H4 (cell line): ENCODE results near the gene INTS12. TPM values are rescaled to one million over a fixed set of nuclear protein-coding genes. Genes with fewer than 3 reads are reported as not detected.
"Not testable (repeated sequence)": the region's sequence is repeated elsewhere in the genome, so short reads cannot be mapped to it uniquely, and the experiment has no call there.

Experiments
- DNase-seq: peaks from one replicate; pipeline ENCODE4 v3.0.0-alpha.2; 2015; ENCODE audit warnings: low spot score
- total RNA-seq: library from RNA; depleted of rRNA; stranded (reverse); fragments of >200 nt; shearing (Covaris generic); gene quantifications from 2 replicates; pipeline ENCODE4 v1.2.3, GENCODE V29; 2014; rRNA removed

INTS12 gene, protein sequence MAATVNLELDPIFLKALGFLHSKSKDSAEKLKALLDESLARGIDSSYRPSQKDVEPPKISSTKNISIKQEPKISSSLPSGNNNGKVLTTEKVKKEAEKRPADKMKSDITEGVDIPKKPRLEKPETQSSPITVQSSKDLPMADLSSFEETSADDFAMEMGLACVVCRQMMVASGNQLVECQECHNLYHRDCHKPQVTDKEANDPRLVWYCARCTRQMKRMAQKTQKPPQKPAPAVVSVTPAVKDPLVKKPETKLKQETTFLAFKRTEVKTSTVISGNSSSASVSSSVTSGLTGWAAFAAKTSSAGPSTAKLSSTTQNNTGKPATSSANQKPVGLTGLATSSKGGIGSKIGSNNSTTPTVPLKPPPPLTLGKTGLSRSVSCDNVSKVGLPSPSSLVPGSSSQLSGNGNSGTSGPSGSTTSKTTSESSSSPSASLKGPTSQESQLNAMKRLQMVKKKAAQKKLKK
- total RNA-seq, result 18.1 and 26.5 TPM in 2 replicates

DNA sequence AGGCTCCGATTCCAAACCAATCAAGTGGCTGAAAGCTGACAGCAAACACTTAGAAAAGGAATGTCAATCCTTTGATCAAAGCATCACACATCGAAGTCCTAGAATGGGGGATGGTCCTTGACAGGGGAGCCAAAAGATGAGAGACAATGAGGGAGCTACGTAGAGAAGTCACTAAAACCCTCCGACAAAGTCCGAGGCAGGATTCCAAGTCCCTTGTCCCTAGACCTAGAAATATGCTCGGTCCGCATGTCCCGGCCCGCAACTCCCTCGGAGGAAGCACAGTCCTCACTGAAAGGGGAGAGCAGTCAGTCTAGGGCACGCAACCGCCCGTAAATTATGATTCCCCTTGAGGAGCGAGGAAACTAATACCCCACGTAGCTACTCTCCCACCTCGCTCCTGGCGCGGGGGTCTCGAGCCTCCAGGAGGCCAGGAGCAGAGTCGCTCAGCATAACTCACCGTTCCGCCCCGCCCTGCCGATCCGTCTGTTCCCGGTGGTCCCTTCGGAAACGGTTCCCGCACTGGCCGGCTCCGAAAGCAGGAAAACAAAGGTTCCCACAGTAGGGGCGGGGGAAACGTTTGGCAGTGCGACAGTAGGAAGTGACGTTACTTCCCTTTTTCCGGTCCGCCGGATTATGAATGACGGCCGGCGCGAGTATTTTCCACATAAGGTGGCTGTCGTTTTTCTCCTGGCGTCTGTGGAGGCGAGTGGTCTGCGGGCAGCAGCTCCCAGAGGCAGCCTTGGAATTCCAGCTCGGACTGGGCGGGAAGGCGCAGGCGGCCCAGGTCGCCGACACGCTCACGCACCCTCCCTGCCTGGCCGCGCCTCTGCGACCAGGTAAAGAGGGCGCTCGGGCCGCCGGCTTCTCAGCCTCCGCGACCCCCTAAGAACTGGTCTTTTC, at the start of gene INTS12, which contains the start of gene GSTCD:
TSS of gene INTS12 (minus strand) at position 509 of the 900 bp plus-strand sequence. CDS start 8,684 bp downstream, outside the sequence.
TSS of gene GSTCD (plus strand) at position 604 of the 900 bp plus-strand sequence. CDS start 8,830 bp downstream, outside the sequence.
- DNase-seq, result peak; percentile 86

- DNase-seq, result no peak
These were observed 46.9 kb upstream of the INTS12 start for GRCh38 chr4:105755375-105755774.

DNA sequence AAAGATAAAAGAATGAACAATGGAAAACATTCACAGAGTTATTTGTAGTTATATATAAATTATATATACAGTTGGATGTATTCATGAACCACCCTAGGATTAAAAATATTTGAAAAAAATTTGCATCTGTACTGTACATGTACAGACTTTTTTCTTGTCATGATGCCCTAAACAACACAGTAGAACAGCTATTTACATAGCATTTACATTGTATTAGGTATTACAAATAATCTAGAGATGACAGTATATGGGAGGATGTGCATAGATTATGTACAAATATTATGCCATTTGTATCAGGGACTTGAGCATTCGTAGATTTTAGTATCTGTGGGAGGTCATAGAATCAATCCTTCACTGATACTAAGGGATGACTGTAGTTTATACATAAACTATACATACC, 44.9 kb upstream of the INTS12 start:
- DNase-seq, result no peak

DNA sequence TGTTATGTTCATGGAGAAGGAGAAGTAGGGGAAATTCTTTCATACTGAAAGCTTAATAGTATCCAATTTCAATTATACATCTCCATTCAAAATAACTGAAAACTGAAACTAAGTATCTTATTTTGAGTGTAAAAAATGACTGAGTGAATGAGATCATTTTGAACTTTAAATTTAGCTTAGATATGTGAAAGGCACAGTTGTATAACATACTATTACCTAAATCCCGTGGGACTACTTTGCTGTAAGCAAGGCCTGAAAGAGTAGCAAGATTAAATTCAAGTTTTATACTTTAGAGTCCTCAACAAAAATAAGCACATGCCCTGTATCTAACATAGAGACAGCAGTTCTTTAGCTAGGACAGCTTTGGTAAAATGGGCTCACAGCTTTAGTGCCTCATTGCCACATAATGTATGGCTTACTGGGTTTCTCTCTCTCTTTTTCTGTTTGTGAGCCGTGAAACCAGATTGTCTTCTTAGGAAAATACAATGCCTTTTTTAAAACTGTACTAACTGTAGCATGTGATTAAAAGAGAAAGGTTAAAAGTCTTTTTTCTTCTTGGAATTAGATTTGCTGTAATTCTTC, 43.3 kb upstream of the INTS12 start:
- no peak for DNase-seq

DNA sequence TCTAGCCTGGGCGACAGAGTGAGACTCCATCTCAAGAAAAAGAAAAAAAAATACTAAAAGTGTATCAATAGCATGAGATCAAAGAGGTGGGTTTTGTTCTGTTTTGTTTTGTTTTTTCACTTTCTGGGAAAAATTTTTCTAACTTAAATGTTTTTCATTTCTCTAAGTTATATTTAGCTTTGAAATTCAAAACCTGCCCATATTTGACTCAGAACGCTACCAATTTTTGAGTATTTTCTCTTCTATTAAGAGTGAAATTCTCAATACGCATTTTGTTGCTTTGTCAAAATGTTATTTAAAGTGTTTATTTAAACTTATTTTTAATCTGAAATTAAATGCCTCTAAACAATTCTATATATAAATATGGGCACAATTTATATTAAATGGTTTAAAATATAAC, 39.7 kb upstream of the INTS12 start:
- no peak for DNase-seq

DNA sequence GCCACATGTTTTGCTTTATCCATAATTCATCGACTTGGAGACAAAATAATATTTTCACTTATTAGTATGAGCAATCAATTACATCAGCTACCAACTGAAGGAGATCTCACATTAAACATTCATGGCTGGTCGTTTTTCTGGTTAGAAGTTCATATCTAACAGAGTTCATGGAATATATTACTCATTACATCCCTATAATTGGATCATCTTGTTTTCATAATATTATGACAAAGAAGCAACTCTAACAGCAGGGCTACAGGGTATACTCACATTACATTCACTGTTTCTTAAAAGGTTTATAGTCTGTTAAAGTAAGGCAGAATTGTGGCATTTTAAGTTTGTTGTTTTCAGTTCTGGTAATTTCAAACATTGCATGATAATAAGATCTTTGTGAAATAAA, 33.1 kb upstream of the INTS12 start:
- DNase-seq, result no peak

DNA sequence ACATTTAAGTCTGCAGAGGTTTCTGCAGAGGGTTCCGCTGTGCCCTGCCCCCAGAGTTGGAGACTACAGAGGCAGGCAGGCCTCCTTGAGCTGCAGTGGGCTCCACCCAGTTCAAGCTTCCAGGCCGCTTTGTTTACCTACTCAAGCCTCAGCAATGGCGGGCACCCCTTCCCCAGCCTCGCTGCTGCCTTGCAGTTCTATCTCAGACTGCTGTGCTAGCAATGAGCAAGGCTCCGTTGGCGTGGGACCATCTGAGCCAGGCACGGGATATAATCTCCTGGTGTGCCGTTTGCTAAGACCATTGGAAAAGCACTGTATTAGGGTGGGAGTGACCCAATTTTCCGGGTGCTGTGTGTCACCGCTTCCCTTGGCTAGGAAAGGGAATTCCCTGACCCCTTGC, 26.7 kb upstream of the INTS12 start:
- DNase-seq, result not testable (repeated sequence)

- not testable (repeated sequence) for DNase-seq
These were observed 21.4 kb upstream of the INTS12 start for GRCh38 chr4:105729895-105730294.

- DNase-seq, result no peak
These were observed 17.1 kb upstream of the INTS12 start for GRCh38 chr4:105725623-105726022.

DNA sequence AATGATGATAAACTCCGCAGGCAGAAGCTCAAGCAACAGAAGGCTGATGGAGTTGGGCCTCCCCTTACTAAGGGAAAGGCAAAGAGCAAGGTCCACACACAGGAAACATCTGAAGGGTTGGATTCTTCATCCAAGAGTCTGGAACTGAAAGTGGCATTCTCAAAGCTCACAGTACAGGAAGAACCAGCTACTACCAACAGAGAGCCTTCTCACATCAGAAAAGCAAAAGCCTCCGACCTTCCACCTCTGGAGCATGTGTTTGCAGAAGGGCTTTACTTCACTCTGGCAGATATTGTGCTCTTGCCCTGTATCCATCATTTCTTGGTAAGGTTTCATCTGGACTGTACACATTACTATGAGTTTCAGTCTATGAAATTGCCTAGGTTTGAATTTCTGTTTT, 10.7 kb upstream of the INTS12 start:
- no peak for DNase-seq

DNA sequence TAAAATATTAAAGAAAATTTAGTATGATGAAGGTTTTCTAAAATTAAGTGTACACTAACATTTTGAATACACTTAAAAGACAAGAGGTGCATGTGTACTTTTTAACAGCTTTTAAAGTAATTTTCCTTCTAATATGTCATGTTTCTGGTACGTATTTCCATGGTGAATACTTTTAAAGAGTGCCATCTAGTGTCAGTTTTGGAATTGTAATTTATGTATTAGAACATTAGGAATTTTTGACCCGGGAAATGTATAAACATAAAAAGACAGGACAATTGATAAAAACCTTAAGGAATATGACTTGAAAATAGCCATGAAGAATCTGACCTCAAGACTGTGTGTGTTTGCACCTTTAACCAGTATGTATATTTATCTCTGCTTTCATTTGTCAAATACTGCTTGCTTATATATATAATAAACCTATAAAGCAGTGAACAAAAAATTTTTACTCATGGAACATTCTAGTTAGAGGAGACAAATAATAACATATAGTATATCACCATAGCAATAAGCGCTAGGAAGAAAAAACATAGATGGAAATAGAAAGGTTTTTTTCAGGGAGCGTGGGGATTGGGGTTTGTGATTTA, 7.3 kb upstream of the INTS12 start:
- DNase-seq, result peak; percentile 32

GRCh38 chr4:105714932-105715331, 6.4 kb upstream of the INTS12 start:
- DNase-seq, result no peak

DNA sequence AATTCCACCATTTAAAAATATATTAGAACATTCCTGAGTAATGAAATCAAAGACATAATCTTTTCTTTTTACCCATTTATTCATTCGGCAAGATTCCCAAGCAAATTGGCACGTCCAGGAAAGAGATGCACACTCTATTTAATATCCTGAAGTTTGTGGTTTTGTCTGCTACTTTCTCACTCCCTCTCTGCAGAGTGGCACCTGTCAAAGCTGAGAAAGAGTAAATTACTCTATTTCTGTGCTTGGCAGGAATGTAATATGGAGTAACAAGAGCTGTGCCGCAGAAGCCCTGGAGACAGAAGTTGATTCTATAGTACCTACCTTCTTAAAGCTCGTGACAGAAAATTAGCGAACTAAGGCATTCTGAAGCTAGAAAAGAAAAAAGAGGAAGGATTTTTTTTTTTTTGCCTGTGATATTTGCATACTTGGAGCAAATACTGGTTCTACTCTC, 5.6 kb upstream of the INTS12 start:
- DNase-seq, result no peak

- no peak for DNase-seq
These were observed 4.3 kb upstream of the INTS12 start for GRCh38 chr4:105712766-105713165.

DNA sequence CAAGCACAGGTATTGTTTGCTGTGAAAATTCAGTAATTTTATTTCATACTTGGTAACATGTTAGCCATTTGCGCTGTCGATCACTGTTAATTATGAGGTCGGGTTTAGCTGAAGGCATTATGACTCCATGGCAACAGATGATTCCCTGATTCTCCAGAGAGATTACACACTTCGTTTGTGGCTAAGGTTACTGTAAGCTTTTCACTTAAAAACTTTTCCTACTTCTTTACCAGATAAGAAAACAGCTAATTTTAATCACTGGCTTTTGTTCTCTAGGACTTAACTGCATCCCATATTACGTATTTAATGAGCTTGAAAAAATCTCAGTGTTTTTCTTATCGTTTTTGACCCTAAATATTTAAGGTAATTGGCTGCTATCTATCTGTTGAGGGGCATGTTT, 2.2 kb upstream of the INTS12 start:
- no peak for DNase-seq

- DNase-seq, result no peak
These were observed 1.6 kb upstream of the INTS12 start for GRCh38 chr4:105710012-105710600.

GRCh38 chr4:105709081-105709450, 577 bp upstream of the INTS12 start:
- peak; percentile 5 for DNase-seq

GRCh38 chr4:105707782-105708180, 708 bp downstream of the INTS12 start:
- no peak for DNase-seq

DNA sequence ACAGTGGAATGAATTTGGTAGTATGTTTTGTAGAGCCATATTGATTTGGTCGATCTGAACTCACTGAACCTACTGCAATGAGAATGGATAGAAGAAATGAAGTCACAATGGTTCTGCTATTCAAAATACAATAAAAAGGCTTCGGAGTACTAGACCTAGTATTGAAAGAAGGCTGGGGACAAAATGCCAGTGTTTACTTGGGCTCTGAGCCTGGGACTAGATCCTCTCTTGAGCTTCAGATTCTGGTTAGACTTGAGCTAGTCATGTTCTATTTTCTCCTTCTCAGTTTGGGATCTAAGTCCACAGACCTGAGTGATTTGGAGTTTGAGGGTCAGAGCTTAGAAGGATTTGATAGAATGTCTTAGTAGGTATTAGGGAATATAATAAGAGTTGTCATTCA, 9.9 kb downstream of the INTS12 start:
- DNase-seq, result no peak

DNA sequence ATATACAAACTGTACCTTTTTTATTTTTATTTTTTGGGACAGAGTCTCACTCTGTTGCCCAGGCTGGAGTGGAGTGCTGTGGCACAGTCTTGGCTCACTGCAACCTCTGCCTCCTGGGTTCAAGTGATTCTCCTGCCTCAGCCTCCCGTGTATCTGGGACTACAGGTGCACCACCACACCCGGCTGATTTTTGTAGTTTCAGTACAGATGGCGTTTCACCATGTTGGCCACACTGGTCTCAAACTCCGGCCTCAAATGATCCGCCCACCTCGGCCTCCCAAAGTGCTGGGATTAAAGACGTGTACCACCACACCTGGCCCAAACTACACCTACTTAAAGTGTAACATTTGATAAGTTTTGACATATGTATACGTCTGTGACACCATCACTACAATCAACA, 12.7 kb downstream of the INTS12 start:
- not testable (repeated sequence) for DNase-seq

- DNase-seq, result not testable (repeated sequence)
These were observed 13.7 kb downstream of the INTS12 start for GRCh38 chr4:105694812-105695211.
